DOHH2 (cell line): ENCODE data around the gene SPATA6.

Experiments
- H3F3A ChIP-seq: fragments of 200-600 bp; sonication (generic), shearing (Covaris generic); 2 replicates; pipeline ENCODE4 v1.6.0; 2016; ENCODE audit warnings: antibody characterized with exemption, mild to moderate bottlenecking; ENCODE audit not compliant: control insufficient read depth, insufficient read depth
- H3K27ac ChIP-seq: fragments of 200-600 bp; sonication (generic); 2 replicates; pipeline ENCODE4 v1.5.1; 2014; ENCODE audit warnings: low read depth, mild to moderate bottlenecking, low read length, moderate library complexity
- H3K27me3 ChIP-seq: fragments of 200-600 bp; sonication (generic); 2 replicates; pipeline ENCODE4 v1.6.1; 2014; ENCODE audit warnings: mild to moderate bottlenecking, low read length, mixed read lengths; ENCODE audit not compliant: control insufficient read depth
- H3K36me3 ChIP-seq: fragments of 200-600 bp; sonication (generic); 2 replicates; pipeline ENCODE4 v1.6.1; 2014; ENCODE audit warnings: mild to moderate bottlenecking, low read length, moderate library complexity, mixed read lengths; ENCODE audit not compliant: control insufficient read depth
- H3K4me1 ChIP-seq: fragments of 200-600 bp; sonication (generic); 2 replicates; pipeline ENCODE4 v1.6.1; 2014; ENCODE audit warnings: mild to moderate bottlenecking, low read length, mixed read lengths; ENCODE audit not compliant: control insufficient read depth
- H3K4me2 ChIP-seq: fragments of 200-600 bp; sonication (generic); 2 replicates; pipeline ENCODE4 v1.6.0; 2014; ENCODE audit warnings: mild to moderate bottlenecking, low read length, moderate library complexity
- H3K4me3 ChIP-seq: fragments of 200-600 bp; sonication (generic); 2 replicates; pipeline ENCODE4 v1.5.1; 2014; ENCODE audit warnings: mild to moderate bottlenecking, low read length, mixed read lengths
- H3K79me2 ChIP-seq: fragments of 200-600 bp; sonication (generic); 2 replicates; pipeline ENCODE4 v1.6.1; 2014; ENCODE audit warnings: mild to moderate bottlenecking, low read length, mixed read lengths; ENCODE audit not compliant: control insufficient read depth
- H3K9me2 ChIP-seq: fragments of 200-600 bp; sonication (generic); replicated peaks from 2 replicates; pipeline ENCODE4 v1.6.1; 2014; ENCODE audit warnings: mild to moderate bottlenecking, low read length, mixed read lengths; ENCODE audit not compliant: control insufficient read depth
- H3K9me3 ChIP-seq: fragments of 200-600 bp; sonication (generic); 2 replicates; pipeline ENCODE4 v1.6.1; 2014; ENCODE audit warnings: antibody characterized with exemption, low read length, mixed read lengths; ENCODE audit not compliant: control insufficient read depth, insufficient read depth
- H4K20me1 ChIP-seq: fragments of 200-600 bp; sonication (generic); 2 replicates; pipeline ENCODE4 v1.6.0; 2014; ENCODE audit warnings: low read depth, mild to moderate bottlenecking, antibody characterized with exemption, low read length, moderate library complexity; ENCODE audit not compliant: control insufficient read depth, insufficient read depth
- EZH2phosphoT487 ChIP-seq: fragments of 200-600 bp; sonication (generic); IDR thresholded peaks from 2 replicates; pipeline ENCODE4 v1.6.1; 2017; ENCODE audit warnings: borderline replicate concordance, mild to moderate bottlenecking, antibody characterized with exemption, low read length, moderate library complexity, mixed read lengths
- TF ChIP-seq, protein P1 (sequence below): fragments of 200-600 bp; sonication (generic); IDR thresholded peaks from one replicate; pipeline ENCODE4 v1.5.1; 2014; ENCODE audit warnings: antibody characterized with exemption, mild to moderate bottlenecking, low read depth, low read length; ENCODE audit not compliant: poor library complexity, severe bottlenecking

Gene SPATA6

DNA sequence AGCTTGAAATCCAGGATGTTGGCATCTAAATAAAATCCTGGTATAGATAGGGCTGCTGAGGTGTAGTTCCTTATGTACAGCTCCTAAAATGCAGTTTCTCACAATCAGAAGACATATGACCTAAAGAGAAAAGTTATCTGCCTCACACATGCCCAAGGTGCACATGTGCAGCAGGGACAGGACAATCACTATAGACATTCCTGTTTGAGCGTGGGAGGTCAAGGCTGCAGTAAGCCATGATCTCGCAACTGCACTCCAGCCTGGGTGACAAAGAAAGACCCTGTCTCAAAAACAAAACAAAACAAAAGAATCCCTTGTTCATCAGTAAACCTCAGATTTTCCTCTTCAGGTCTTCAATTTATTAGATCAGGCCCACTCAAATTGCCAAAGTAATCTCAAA lies 66.1 kb downstream of the SPATA6 start:
- no peaks in the 10 kb centered on the region for H3K27me3 ChIP-seq
- no peaks in the 10 kb centered on the region for H3F3A ChIP-seq
- H3K36me3 ChIP-seq = no peaks in the 10 kb centered on the region
- no peaks in the 10 kb centered on the region for H3K4me1 ChIP-seq
- TF ChIP-seq, protein P1, sequence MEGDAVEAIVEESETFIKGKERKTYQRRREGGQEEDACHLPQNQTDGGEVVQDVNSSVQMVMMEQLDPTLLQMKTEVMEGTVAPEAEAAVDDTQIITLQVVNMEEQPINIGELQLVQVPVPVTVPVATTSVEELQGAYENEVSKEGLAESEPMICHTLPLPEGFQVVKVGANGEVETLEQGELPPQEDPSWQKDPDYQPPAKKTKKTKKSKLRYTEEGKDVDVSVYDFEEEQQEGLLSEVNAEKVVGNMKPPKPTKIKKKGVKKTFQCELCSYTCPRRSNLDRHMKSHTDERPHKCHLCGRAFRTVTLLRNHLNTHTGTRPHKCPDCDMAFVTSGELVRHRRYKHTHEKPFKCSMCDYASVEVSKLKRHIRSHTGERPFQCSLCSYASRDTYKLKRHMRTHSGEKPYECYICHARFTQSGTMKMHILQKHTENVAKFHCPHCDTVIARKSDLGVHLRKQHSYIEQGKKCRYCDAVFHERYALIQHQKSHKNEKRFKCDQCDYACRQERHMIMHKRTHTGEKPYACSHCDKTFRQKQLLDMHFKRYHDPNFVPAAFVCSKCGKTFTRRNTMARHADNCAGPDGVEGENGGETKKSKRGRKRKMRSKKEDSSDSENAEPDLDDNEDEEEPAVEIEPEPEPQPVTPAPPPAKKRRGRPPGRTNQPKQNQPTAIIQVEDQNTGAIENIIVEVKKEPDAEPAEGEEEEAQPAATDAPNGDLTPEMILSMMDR = no peak
- no peak for TF ChIP-seq EZH2phosphoT487
- H3K9me2 ChIP-seq = no peaks in the 10 kb centered on the region
- H3K27ac ChIP-seq = no peak overlapping the region
- H3K4me2 ChIP-seq = no peak overlapping the region
- H4K20me1 ChIP-seq = no peaks in the 10 kb centered on the region
- no peaks in the 10 kb centered on the region for H3K79me2 ChIP-seq
- H3K4me3 ChIP-seq = no peak overlapping the region
- H3K9me3 ChIP-seq = no peaks in the 10 kb centered on the region

DNA sequence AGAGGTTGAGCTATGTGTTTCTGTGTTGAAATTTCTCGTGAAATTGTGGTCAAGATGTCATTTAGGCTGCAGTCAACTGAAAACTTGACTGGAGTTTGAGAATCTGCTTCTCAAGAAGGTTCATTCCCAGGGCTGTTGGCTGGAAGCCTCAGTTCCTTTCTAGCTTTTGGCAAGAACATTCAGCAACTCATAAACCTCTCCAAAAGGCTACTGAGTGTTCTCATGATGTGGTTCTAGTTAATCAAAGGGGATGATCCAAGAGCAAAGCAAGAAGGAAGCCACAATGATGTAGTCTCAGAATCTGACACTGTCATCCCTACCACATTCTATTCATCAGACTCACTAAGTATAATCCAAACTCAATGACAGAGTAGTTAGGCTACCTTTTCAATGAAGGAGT lies 66.6 kb downstream of the SPATA6 start:
- Histone ChIP-seq H3K27ac (no peak overlapping the region), H3K9me2 (no peaks in the 10 kb centered on the region), H3K9me3 (no peaks in the 10 kb centered on the region), H3F3A (no peaks in the 10 kb centered on the region), H3K79me2 (no peaks in the 10 kb centered on the region), H3K36me3 (no peaks in the 10 kb centered on the region), H3K4me1 (no peaks in the 10 kb centered on the region), H3K4me3 (no peak overlapping the region), H3K4me2 (no peak overlapping the region), H4K20me1 (no peaks in the 10 kb centered on the region), H3K27me3 (no peaks in the 10 kb centered on the region)
- TF ChIP-seq, protein P1 = no peak
- no peak for TF ChIP-seq EZH2phosphoT487

DNA sequence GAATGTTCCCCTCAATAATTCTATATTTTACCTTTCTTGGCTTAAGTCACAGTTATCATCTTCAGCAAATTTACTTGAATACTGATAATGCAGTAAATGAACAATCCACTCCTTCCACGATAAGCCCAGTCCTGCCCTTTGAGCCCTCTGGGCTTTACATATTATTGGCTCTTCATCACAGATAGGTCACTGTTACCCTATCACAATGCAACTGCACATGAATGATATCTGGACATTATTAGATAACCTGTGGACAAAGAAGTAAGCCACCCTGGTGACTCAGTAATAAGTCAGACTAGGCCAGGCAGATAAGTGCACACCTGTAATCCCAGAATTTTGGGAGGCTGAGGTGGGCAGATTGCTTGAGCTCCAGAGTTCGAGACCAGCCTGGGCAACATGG lies 69.4 kb downstream of the SPATA6 start:
- no peaks in the 10 kb centered on the region for H3K36me3 ChIP-seq
- no peaks in the 10 kb centered on the region for H3K79me2 ChIP-seq
- TF ChIP-seq, protein P1 = no peak
- TF ChIP-seq EZH2phosphoT487 = no peak

GRCh38 chr1:48396208-48396607 lies 75.8 kb downstream of the SPATA6 start:
- no peaks in the 10 kb centered on the region for H4K20me1 ChIP-seq
- H3K9me3 ChIP-seq = no peaks in the 10 kb centered on the region
- no peak overlapping the region for H3K4me2 ChIP-seq
- H3K9me2 ChIP-seq = no peaks in the 10 kb centered on the region
- H3K4me3 ChIP-seq = no peak overlapping the region
- no peaks in the 10 kb centered on the region for H3K4me1 ChIP-seq
- H3K36me3 ChIP-seq = no peaks in the 10 kb centered on the region
- no peaks in the 10 kb centered on the region for H3K27me3 ChIP-seq
- no peak for TF ChIP-seq EZH2phosphoT487
- TF ChIP-seq, protein P1 = no peak
- no peak overlapping the region for H3K27ac ChIP-seq
- no peaks in the 10 kb centered on the region for H3F3A ChIP-seq
- H3K79me2 ChIP-seq = no peaks in the 10 kb centered on the region

More for the DNA sequence above, 69.4 kb downstream of the SPATA6 start:
- H3K4me3 ChIP-seq = no peak overlapping the region
- H3F3A ChIP-seq = no peaks in the 10 kb centered on the region
- no peaks in the 10 kb centered on the region for H4K20me1 ChIP-seq
- H3K4me2 ChIP-seq = no peak overlapping the region
- no peaks in the 10 kb centered on the region for H3K9me3 ChIP-seq
- H3K4me1 ChIP-seq = no peaks in the 10 kb centered on the region
- no peaks in the 10 kb centered on the region for H3K9me2 ChIP-seq
- H3K27me3 ChIP-seq = no peaks in the 10 kb centered on the region
- H3K27ac ChIP-seq = no peak overlapping the region
